Natural killer cell treated with Interleukin-12 subunit alpha and Interleukin-12 subunit beta and Interleukin-15 and Interleukin-18, amount 100 ng/mL, for 72 hours (primary cell): ENCODE measurements around the gene LRRC47. TPM values are rescaled to one million over a fixed set of nuclear protein-coding genes. Genes with fewer than 3 reads are reported as not detected.
"Not testable (repeated sequence)": the region's sequence is repeated elsewhere in the genome, so short reads cannot be mapped to it uniquely, and the experiment has no call there.

Experiments
- ATAC-seq, 2 donors: fragments of 150-1000 bp; cut with Tn5 transposase in 1 of 2; sonication (Bioruptor Pico), chemical (Tn5 transposase) in 1 of 2; 2 replicates each; pipeline ENCODE4 v1.10.0; 2021
- DNase-seq: peaks from one replicate; pipeline ENCODE4 v3.0.0; 2022; ENCODE audit warnings: low spot score
- H3K27ac Mint-ChIP-seq, 2 donors: 1 replicate in 1 of 2; 2 replicates in 1 of 2; pipeline ENCODE4 v1.8.0; 2022; ENCODE audit warnings: mixed read lengths in 2 of 2, mild to moderate bottlenecking in 1 of 2, moderate library complexity in 1 of 2
- H3K27me3 Mint-ChIP-seq, 2 donors: 1 replicate in 1 of 2; 2 replicates in 1 of 2; pipeline ENCODE4 v1.8.0; 2022; ENCODE audit warnings: mixed read lengths in 2 of 2
- H3K36me3 Mint-ChIP-seq: one replicate; pipeline ENCODE4 v1.8.0; 2022; ENCODE audit warnings: mixed read lengths
- H3K4me1 Mint-ChIP-seq, 2 donors: 1 replicate in 1 of 2; 2 replicates in 1 of 2; pipeline ENCODE4 v1.8.0; 2022; ENCODE audit warnings: low read depth in 2 of 2, mixed read lengths in 2 of 2, mild to moderate bottlenecking in 1 of 2
- H3K4me3 Mint-ChIP-seq: one replicate; pipeline ENCODE4 v1.8.0; 2022; ENCODE audit warnings: mixed read lengths
- H3K9me3 Mint-ChIP-seq: 2 replicates; pipeline ENCODE4 v1.8.0; 2022; ENCODE audit warnings: mixed read lengths
- total RNA-seq, 2 donors: library from RNA; stranded (reverse); gene quantifications; one replicate each; pipeline ENCODE4 v1.2.3, GENCODE V29; 2022

The LRRC47 gene
- total RNA-seq, 2 donors from 2014 or later: 46.4 to 54.1 TPM

DNA sequence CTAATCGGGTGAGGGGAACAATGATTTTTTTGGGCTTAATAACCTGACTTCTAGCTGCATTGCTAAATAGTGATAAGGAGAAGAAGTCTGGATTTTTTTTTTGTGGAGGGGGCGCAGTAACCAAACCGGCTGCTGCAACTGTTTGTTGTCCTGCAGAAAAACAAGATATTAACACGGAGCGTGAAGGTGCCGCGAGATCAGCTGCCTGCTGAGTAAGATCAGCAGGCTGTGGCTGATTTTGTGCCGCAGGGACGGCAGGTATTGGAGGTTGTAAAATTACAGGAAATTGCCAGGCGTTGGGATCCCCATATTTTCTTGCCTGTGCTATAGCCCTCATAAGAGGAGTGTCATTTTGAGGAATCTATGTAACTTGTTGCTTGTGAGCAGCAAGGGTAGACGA lies 8.7 kb upstream of the LRRC47 start:
- H3K27ac Mint-ChIP-seq: no peak overlapping the region
- ATAC-seq: no peak
- H3K4me3 Mint-ChIP-seq: no peak overlapping the region
- H3K4me1 Mint-ChIP-seq: peaks cover 7 to 10% of the 10 kb centered on the region in 2 donors
- H3K36me3 Mint-ChIP-seq: no peaks in the 10 kb centered on the region
- H3K27me3 Mint-ChIP-seq: peaks cover 22 to 33% of the 10 kb centered on the region in 2 donors
- no peaks in the 10 kb centered on the region for H3K9me3 Mint-ChIP-seq
- DNase-seq: no peak

DNA sequence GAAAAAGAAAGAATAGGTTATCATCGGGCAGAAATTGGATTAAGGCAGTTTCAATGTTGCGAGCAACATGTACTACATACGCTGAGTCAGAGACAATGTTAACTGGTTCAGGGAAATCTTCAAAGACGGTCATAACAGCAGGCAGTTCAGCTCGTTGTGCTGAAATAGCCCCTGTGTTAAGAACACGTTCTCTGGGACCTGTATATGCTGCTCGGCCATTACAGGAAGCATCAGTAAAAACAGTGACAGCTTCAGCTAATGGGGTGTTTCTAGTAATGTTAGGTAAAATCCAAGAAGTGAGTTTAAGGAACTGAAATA lies 8.3 kb upstream of the LRRC47 start:
- DNase-seq, H3K36me3 Mint-ChIP-seq, H3K4me1 Mint-ChIP-seq, ATAC-seq, H3K9me3 Mint-ChIP-seq, H3K4me3 Mint-ChIP-seq, H3K27ac Mint-ChIP-seq: not testable (repeated sequence)
- peaks cover 24 to 33% of the 10 kb centered on the region in 2 donors for H3K27me3 Mint-ChIP-seq

DNA sequence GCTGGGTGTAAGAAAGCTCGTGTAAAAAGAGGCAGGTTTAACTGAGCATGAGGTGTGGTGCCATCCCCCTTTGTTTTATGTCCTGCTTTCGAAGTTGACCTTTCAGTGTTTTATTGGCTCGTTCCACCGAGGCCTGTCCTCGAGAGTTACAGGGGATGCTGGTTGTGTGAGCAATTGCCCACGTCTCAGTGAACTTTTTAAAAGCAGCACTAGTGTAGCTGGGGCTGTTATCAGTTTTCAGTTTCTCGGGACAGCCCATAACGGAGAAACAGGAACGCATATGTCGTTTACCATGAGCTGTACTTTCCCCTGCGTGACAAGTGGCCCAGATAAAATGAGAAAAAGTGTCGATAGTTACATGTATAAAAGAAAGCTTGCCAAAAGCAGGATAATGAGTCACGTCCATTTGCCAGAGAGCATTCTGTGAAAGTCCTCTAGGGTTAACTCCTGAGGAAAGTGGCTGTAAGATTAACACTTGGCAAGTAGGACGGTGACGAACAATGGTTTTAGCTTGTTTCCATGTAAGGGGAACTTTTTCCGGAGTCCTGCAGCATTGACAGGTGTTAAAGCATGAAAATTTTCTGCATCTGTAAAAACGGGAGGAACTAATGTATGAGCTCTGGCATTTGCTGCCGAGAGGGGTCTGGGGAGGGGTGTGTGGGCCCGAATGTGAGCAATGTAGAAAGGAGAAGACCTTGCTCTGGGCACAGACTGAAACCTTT lies 7.8 kb upstream of the LRRC47 start:
- Mint-ChIP-seq H3K4me3 (no peak overlapping the region), H3K9me3 (no peaks in the 10 kb centered on the region), H3K36me3 (no peaks in the 10 kb centered on the region), H3K4me1 (peaks cover 3 to 5% of the 10 kb centered on the region in 2 donors), H3K27me3 (peaks cover 24 to 33% of the 10 kb centered on the region in 2 donors), H3K27ac (no peak overlapping the region)
- DNase-seq (no peak), ATAC-seq (no peak)

DNA sequence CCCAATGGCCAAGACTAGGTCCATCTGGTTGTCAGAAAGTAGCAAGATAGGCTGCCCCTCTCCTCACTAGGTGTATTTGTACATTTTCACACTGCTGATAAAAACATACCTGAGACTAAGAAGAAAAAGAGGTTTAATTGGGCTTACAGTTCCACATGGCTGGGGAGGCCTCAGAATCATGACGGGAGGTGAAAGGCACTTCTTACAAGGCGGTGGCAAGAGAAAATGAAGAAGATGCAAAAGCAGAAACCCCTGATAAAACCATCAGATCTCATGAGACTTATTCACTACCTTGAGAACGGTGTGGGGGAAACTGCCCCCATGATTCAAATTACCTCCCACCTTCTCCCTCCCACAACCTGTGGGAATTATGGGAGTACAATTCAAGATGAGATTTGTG lies 4.5 kb upstream of the LRRC47 start:
- not testable (repeated sequence) for ATAC-seq, H3K27ac Mint-ChIP-seq, DNase-seq, H3K36me3 Mint-ChIP-seq, H3K9me3 Mint-ChIP-seq, H3K4me3 Mint-ChIP-seq
- Mint-ChIP-seq H3K4me1 (peaks cover 11 to 12% of the 10 kb centered on the region in 2 donors), H3K27me3 (peaks cover 21 to 28% of the 10 kb centered on the region in 2 donors)

DNA sequence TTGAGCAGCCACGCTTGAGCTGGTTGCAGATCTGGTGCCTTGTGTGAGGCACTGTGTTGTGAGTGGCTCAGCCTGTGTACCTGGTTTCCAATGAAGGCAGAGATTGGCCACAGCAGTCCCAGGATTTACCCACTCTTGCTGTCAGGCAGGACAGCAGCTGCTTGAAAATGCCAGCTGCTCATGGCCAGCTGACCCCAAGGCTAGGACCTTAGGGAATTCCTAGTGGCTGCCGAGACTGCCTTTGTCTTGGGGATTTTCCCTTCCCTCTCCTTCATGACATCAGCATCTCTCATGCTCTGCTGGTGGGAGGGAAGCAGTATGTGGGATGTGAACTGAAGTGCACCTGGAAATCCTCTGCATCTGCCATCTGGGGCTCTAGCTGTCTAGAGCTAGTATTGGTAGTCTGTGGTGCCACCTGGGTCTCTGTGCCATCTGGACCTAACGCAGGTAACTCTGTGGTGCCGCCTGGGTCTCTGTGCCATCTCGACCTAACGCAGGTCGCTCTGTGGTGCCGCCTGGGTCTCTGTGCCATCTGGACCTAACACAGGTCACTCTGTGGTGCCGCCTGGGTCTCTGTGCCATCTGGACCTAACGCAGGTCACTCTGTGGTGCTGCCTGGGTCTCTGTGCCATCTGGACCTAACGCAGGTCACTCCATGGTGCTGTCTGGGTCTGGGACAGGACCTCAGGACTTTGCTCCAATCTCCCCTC lies 3.8 kb upstream of the LRRC47 start:
- Mint-ChIP-seq H3K4me3 (no peak overlapping the region), H3K36me3 (no peaks in the 10 kb centered on the region)

DNA sequence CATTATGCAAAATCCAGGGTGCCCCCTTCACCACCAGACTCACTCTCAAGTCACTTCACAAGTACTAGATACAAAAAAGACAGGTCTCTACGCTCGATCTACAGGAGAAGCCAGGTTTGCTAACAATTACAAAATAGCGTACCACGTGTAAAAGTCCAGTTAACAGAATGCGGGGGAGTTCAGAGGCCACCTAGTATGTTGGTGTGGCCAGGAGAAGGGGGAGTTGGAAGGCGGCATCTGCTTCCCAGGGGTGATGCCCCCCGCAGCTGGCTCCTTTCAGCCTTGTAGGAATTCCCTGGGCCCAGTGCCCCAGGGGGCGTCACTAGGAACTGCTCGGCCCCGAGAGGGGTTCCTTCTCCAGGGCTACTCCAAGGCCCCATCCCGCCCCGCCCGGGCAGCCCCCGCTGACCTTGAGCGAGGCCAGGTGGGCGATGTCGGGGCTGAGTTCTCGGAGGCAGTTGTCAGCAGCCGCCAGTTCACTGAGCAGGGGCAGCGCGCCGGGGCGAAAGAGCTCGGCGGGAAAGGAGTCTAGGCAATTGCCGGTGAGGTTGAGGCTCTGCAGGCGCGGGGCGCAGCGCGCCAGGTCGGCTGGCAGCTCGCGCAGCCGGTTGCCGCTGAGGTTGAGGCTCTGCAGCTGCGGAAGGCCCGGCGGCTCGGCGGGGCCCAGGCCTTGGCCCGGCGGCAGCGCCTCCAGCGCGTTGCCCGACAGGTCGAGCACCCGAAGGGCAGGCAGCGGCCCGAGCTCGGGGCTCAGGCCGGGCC lies 664 bp downstream of the LRRC47 start:
- peak overlapping the region; percentile 46 to 81 for H3K27ac Mint-ChIP-seq
- peaks cover 27 to 32% of the 10 kb centered on the region in 2 donors for H3K4me1 Mint-ChIP-seq
- no peak for DNase-seq
- peaks cover 0 to 3% of the 10 kb centered on the region in 2 donors for H3K27me3 Mint-ChIP-seq
- peaks cover 3% of the 10 kb centered on the region for H3K9me3 Mint-ChIP-seq
- peak in 1 of 2 donors; percentile 55 for ATAC-seq
- H3K4me3 Mint-ChIP-seq: peak overlapping the region; percentile 88
- no peaks in the 10 kb centered on the region for H3K36me3 Mint-ChIP-seq

More for the DNA sequence above, 3.8 kb upstream of the LRRC47 start:
- Mint-ChIP-seq H3K4me1 (peaks cover 15 to 17% of the 10 kb centered on the region in 2 donors), H3K9me3 (peaks cover 3% of the 10 kb centered on the region), H3K27ac (no peak overlapping the region), H3K27me3 (peaks cover 21% of the 10 kb centered on the region in 2 donors)
- ATAC-seq (no peak), DNase-seq (no peak)

DNA sequence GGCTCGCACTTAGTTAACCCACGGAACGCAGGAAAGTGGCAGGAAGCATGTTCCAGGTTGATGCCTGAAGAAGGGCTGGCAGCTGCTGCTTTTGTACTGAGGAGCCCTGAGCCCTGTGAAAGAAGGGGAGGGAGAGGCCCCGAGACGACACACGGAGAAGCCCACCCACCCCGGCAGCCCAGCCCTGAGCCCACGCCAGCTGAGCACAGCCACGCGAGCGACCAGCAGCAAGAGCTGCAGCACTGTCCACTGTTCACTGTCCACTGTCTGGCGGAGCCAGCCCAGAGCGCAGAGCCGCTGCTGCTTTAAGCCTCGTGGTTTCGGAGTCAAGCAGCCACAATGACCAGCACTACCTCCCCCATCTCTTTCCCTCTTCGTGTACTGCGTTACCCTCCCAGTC lies 5.3 kb downstream of the LRRC47 start:
- peaks cover 38 to 44% of the 10 kb centered on the region in 2 donors for H3K4me1 Mint-ChIP-seq
- H3K27ac Mint-ChIP-seq: no peak overlapping the region
- DNase-seq: no peak
- H3K4me3 Mint-ChIP-seq: no peak overlapping the region
- no peaks in the 10 kb centered on the region for H3K9me3 Mint-ChIP-seq
- no peaks in the 10 kb centered on the region for H3K36me3 Mint-ChIP-seq
- no peak for ATAC-seq
- no peaks in the 10 kb centered on the region for H3K27me3 Mint-ChIP-seq

DNA sequence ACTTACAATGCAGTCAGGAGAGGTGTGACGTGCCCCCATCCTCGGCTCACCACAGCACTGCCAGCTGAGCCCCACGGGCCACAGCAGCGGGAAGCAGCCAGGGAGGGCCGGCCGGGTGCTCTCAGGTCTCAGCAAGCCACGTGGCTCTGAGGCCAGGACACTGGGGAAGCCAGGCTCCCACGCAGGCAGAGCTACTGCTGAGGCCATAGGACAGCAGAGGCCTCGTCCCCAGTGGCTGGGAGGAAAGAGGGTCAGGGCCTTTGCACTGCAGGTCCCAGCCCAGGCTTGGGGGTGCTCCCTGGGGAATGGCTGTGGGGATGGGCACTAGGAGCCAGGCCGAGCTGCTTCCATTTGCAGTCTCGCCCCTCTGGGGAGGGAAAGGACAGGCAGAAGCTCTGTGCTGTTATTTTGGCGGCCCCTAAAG lies 5.8 kb downstream of the LRRC47 start:
- peaks cover 38 to 43% of the 10 kb centered on the region in 2 donors for H3K4me1 Mint-ChIP-seq
- no peak overlapping the region for H3K4me3 Mint-ChIP-seq
- ATAC-seq: no peak

DNA sequence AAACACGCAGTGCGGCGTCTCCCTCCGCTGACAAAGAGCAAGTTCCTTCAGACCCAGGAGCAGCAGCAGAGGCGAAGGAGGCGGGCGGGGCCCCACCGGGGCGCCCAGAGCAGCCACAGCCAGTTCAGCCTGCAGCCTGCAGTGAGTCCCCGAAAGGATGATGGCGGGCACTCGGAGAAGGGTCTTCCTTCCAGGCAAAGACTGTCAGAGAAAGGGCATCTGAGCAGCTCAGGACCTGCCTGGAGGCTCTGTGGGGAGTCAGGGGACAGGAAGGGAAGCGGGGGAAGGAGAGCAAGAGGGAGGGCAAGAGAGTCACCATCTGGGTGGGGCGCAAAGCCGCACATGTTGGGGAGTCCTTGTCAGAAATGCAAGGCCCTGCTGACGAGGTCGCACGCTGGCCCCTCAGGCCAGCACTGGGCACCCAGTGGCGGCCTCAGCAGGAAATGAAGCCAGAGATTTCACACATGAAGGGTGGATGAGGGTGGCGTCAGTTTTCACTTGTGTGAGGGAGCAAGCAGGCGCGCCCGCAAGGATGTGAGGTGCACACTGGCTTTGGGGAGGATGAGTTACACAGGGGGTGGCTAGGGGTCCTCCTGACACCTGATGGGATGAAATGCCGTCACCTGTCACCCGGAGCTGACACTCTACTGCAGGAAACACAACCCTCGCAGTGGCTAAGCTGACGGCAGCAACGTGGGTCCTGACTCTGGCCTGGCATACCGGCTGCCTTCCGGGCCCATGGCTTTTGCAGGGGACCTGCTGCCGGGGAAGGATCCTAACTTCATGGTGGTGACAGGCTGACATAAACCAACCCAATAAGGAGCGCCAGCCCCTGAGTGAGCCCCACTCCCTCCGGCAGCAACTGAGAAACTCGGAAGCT lies 6.6 kb downstream of the LRRC47 start:
- H3K4me3 Mint-ChIP-seq: no peak overlapping the region
- no peak overlapping the region for H3K27ac Mint-ChIP-seq
- H3K27me3 Mint-ChIP-seq: no peaks in the 10 kb centered on the region
- H3K4me1 Mint-ChIP-seq: peaks cover 33 to 37% of the 10 kb centered on the region in 2 donors
- no peak for DNase-seq
- no peaks in the 10 kb centered on the region for H3K9me3 Mint-ChIP-seq
- peaks cover 5% of the 10 kb centered on the region for H3K36me3 Mint-ChIP-seq
- no peak for ATAC-seq

More for the DNA sequence above, 5.8 kb downstream of the LRRC47 start:
- no peaks in the 10 kb centered on the region for H3K27me3 Mint-ChIP-seq
- H3K9me3 Mint-ChIP-seq: no peaks in the 10 kb centered on the region
- H3K27ac Mint-ChIP-seq: no peak overlapping the region
- DNase-seq: no peak
- H3K36me3 Mint-ChIP-seq: peaks cover under 1% of the 10 kb centered on the region

DNA sequence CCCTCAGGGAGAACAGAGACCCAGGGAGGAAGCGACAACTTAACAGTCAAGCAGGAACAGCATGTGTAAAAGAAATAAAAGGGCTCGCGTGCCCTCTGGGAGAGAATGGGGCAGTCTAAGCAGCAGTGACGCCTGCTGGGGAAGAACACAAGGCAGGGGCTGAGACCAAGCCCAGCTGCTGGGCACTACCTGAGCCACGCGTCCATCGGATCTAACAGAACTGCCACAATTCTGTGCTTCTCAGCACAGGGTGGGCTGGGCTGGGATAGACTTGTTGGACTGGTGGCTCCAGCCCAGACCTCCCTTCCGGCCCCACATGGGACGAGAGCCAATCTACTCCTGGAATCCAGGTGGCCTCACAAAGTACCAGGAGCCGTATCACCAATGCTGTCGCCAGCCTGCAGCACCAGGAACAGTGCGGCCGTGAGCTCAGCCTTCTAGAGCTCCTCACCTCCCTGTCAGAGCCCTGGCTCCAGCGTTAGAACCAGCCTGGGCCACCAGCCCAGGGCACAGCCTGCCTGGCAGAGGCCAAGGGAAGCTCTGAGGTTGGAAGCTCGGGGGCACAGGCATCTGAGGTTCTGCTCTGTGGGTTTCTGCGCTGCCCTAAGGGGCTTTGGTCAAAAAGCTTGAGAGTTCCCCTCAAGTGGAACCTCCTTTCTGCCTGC lies 7.4 kb downstream of the LRRC47 start:
- no peak overlapping the region for H3K27ac Mint-ChIP-seq
- peaks cover 33% of the 10 kb centered on the region in 2 donors for H3K4me1 Mint-ChIP-seq
- no peak overlapping the region for H3K4me3 Mint-ChIP-seq
- no peaks in the 10 kb centered on the region for H3K9me3 Mint-ChIP-seq
- no peaks in the 10 kb centered on the region for H3K27me3 Mint-ChIP-seq
- no peak for DNase-seq
- H3K36me3 Mint-ChIP-seq: peaks cover 5% of the 10 kb centered on the region
- no peak for ATAC-seq

DNA sequence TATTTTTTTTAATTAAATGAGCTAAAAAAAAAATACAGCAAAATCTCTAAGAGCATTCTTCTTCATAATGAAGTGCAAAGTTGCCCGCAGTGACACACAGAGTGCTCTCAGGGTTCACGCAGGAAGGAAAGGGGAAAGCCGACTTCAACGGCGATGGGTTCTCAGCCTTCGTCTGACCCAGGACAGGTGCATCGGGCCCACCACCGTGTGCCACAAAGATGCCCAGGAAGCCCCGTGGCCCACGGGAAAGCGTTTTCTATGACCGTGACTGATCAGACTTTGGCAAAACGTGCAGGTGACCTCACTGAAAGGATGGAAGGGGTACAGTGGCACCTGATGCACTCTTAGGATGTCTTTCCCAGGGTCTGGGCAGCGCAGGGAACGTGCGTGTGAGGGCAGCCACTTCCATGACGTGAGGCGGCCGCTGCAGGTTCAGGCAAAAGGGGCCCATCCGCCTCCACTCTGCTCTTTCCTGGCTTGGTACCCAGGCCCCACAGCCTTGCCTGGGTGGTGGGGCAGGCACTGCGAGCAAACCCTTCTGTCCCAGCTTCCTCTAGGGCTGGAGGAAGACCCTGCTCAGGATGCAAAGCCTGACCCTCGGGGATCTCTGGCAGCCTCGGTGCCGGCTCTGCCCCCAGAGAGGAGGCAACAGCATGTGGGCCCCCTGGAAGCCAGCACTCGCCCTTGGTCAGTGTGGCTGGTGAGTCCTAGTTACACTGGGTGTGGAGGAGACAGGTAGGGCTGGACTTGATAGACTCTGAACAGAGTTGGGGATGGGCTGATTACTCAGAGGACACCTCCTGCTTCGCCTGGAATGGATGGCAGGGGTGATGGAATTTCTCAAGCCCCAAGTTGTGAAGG lies 8.3 kb downstream of the LRRC47 start:
- H3K27ac Mint-ChIP-seq: peak overlapping the region in 1 of 2 donors; percentile 64
- H3K4me3 Mint-ChIP-seq: peak overlapping the region; percentile 52
- no peaks in the 10 kb centered on the region for H3K9me3 Mint-ChIP-seq
- H3K27me3 Mint-ChIP-seq: no peaks in the 10 kb centered on the region
- peaks cover 5% of the 10 kb centered on the region for H3K36me3 Mint-ChIP-seq
- ATAC-seq: peak in 1 of 2 donors; percentile 48
- H3K4me1 Mint-ChIP-seq: peaks cover 24 to 29% of the 10 kb centered on the region in 2 donors
- DNase-seq: no peak

DNA sequence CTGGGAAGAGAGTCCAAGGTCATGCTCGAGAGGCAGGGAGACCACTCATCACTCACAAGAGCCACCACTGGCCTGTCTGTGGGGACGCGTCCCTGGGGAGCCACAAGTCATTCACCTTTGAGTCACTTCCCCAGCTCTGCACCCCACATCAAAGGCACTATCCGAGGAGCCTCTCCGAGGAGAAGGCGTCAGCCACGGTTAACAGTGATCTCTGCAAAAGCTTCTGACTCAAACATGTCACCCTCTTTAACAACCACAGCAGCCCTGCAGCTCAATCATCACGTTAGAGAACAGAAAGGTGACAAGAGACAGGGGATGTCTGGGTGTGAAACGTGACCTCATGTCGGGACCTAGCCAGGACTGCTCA lies 9.0 kb downstream of the LRRC47 start:
- ATAC-seq (peak; percentile 69 to 94), DNase-seq (no peak)
- H3K27ac Mint-ChIP-seq: peak overlapping the region; percentile 60 to 64
- H3K4me1 Mint-ChIP-seq: peaks cover 20 to 25% of the 10 kb centered on the region in 2 donors
- peaks cover 5% of the 10 kb centered on the region for H3K36me3 Mint-ChIP-seq
- H3K27me3 Mint-ChIP-seq: no peaks in the 10 kb centered on the region
- H3K9me3 Mint-ChIP-seq: no peaks in the 10 kb centered on the region
- peak overlapping the region; percentile 52 for H3K4me3 Mint-ChIP-seq
